K562 (cell line): ENCODE measurements around the gene DCAF11. TPM values are rescaled to one million over a fixed set of nuclear protein-coding genes. Genes with fewer than 3 reads are reported as not detected.

Experiments used
- BCOR ChIP-seq: fragments of 450-650 bp; IDR thresholded peaks from 2 replicates; pipeline ENCODE4 v1.6.1; 2016
- CBX5 ChIP-seq: IDR thresholded peaks from 2 replicates; pipeline ENCODE4 v1.6.1; 2014; ENCODE audit warnings: low read depth, borderline replicate concordance
- CHCHD3 ChIP-seq: fragments of 250-450 bp; sonication (Bioruptor Pico); IDR thresholded peaks from 2 replicates; pipeline ENCODE4 v2.1.2; 2022; ENCODE audit warnings: mild to moderate bottlenecking
- CHD4 ChIP-seq: fragments of 200-600 bp; sonication (generic); IDR thresholded peaks from 3 replicates; pipeline ENCODE4 v1.6.1; 2012; ENCODE audit warnings: low read depth, mild to moderate bottlenecking, mixed read lengths, low read length, inconsistent platforms; ENCODE audit not compliant: insufficient read depth, insufficient replicate concordance, poor library complexity, severe bottlenecking
- DMBX1 ChIP-seq: fragments of 250-450 bp; sonication (Bioruptor Pico); IDR thresholded peaks from 2 replicates; pipeline ENCODE4 v1.8.0; 2022; ENCODE audit warnings: inconsistent platforms, mild to moderate bottlenecking, moderate library complexity, borderline replicate concordance
- E2F4 ChIP-seq: sonication (generic); formaldehyde crosslinking; IDR thresholded peaks from 2 replicates; pipeline ENCODE4 v1.8.0; 2022; ENCODE audit warnings: mild to moderate bottlenecking, low read depth, missing genetic modification reagents
- FUS ChIP-seq: fragments of 200-400 bp; formaldehyde crosslinking; optimal IDR thresholded peaks from 2 replicates; pipeline ENCODE3; 2017; ENCODE audit warnings: low read depth, low read length
- HDAC8 ChIP-seq: fragments of 450-650 bp; IDR thresholded peaks from 2 replicates; pipeline ENCODE4 v1.6.1; 2016; ENCODE audit warnings: mild to moderate bottlenecking, missing genetic modification characterization, moderate library complexity, missing compliant biosample characterization
- JUNB ChIP-seq: fragments of 450-650 bp; formaldehyde crosslinking; conservative IDR thresholded peaks from 2 replicates; pipeline ENCODE4 v1.4.0; 2020; ENCODE audit warnings: mild to moderate bottlenecking
- KLF1 ChIP-seq: fragments of 450-650 bp; IDR thresholded peaks from 2 replicates; pipeline ENCODE4 v1.6.1; 2016; ENCODE audit warnings: missing genetic modification characterization, missing compliant biosample characterization
- MAX ChIP-seq: sonication (generic); formaldehyde crosslinking; IDR thresholded peaks from 2 replicates; pipeline ENCODE4 v1.9.0; 2022; ENCODE audit warnings: mild to moderate bottlenecking, missing genetic modification reagents
- PTRF ChIP-seq: fragments of 450-650 bp; IDR thresholded peaks from 2 replicates; pipeline ENCODE4 v1.6.1; 2016; ENCODE audit warnings: mild to moderate bottlenecking, missing genetic modification characterization, missing compliant biosample characterization
- RAD21 ChIP-seq, 2 experiments: fragments of 250-450 bp in 1 of 2; fragments of 450-650 bp in 1 of 2; sonication (Bioruptor Pico) in 1 of 2; formaldehyde crosslinking in 1 of 2; IDR thresholded peaks in 1 of 2; conservative IDR thresholded peaks in 1 of 2; 2 replicates each; pipeline versions ENCODE4 v1.4.0 to v1.8.0; 2020 to 2022; ENCODE audit warnings: mild to moderate bottlenecking in 2 of 2, moderate library complexity in 1 of 2
- SIN3A ChIP-seq, 2 experiments: fragments of 150-350 bp in 1 of 2; IDR thresholded peaks; 2 replicates each; pipeline ENCODE4 v1.6.1; 2011 to 2016; ENCODE audit warnings: borderline replicate concordance in 2 of 2, low read depth in 2 of 2, low read length in 2 of 2, mild to moderate bottlenecking in 2 of 2, moderate library complexity in 2 of 2; ENCODE audit not compliant: control insufficient read depth in 1 of 2
- SMARCB1 ChIP-seq: IDR thresholded peaks from 2 replicates; pipeline ENCODE4 v1.6.1; 2011; ENCODE audit warnings: improper control_type of control experiment, low read depth; ENCODE audit not compliant: insufficient read length
- SNAPC5 ChIP-seq: fragments of 250-450 bp; sonication (Bioruptor Pico); IDR thresholded peaks from 2 replicates; pipeline ENCODE4 v1.8.0; 2021; ENCODE audit warnings: moderate library complexity, mild to moderate bottlenecking, inconsistent platforms
- TEAD1 ChIP-seq, 2 experiments: fragments of 450-650 bp in 1 of 2; sonication (generic) in 1 of 2; formaldehyde crosslinking; IDR thresholded peaks; 2 replicates each; pipeline versions ENCODE4 v1.4.0 to v1.8.0; 2020 to 2022; ENCODE audit warnings: mild to moderate bottlenecking in 2 of 2, missing genetic modification reagents in 1 of 2
- ZBTB49 ChIP-seq: sonication (generic); formaldehyde crosslinking; IDR thresholded peaks from 2 replicates; pipeline ENCODE4 v1.8.0; 2022; ENCODE audit warnings: missing genetic modification reagents, mild to moderate bottlenecking, borderline replicate concordance
- ZNF121 ChIP-seq: sonication (generic); formaldehyde crosslinking; conservative IDR thresholded peaks from 2 replicates; pipeline ENCODE4 v1.8.0; 2022; ENCODE audit warnings: missing genetic modification reagents
- ZNF174 ChIP-seq: fragments of 250-450 bp; sonication (Bioruptor Pico); IDR thresholded peaks from 2 replicates; pipeline ENCODE4 v1.4.0; 2020; ENCODE audit warnings: mild to moderate bottlenecking
- ZNF398 ChIP-seq: fragments of 250-450 bp; sonication (Bioruptor Pico); IDR thresholded peaks from 2 replicates; pipeline ENCODE4 v1.8.0; 2021; ENCODE audit warnings: moderate library complexity, mild to moderate bottlenecking, inconsistent platforms
- polyA plus RNA-seq, 8 experiments: library from polyadenylated mRNA; depleted of rRNA in 4 of 8; stranded (reverse) in 5 of 8; unstranded in 3 of 8; fragments of >200 nt; fragmentation: Nextera tagmentation in 2 of 8; fragmentation: Illumina TruSeq in 1 of 8; extraction: Ambion mirVana in 2 of 8; extraction: Trizol in 1 of 8; gene quantifications; 2 replicates each; pipeline versions ENCODE4 v1.2.1 to v1.2.3, GENCODE V29; 2011 to 2014; ENCODE audit warnings: inconsistent platforms in 1 of 8, missing spikeins in 1 of 8
- total RNA-seq, 7 experiments: library from RNA; depleted of rRNA in 6 of 7; stranded (reverse); fragments of >200 nt in 6 of 7; fragmentation: Illumina TruSeq in 2 of 7; extraction: Trizol in 2 of 7; gene quantifications; 2 replicates each; pipeline versions ENCODE4 v1.2.1 to v1.2.3, GENCODE V29; 2011 to 2021; ENCODE audit warnings: low replicate concordance in 1 of 7

DCAF11 gene
- total and polyA plus RNA-seq, 9 of the 15 experiments (the other 6 are each of a cell fraction or from before 2014, with no cell fraction given) = 8.5 to 46.2 (median 36.4) TPM

- TF ChIP-seq CHCHD3 (CRISPR knock-in tag) = no peak
- no peak for TF ChIP-seq ZBTB49
- peak in 1 of 2 experiments; percentile 41; a peak in 1 of 4 replicates for TF ChIP-seq SIN3A (IDR thresholded peaks at IDR 0.05; ENCODE audit: borderline replicate concordance in 2 of 2, control insufficient read depth in 1 of 2, low read depth in 2 of 2, low read length in 2 of 2)
- no peak for TF ChIP-seq BCOR
- TF ChIP-seq FUS = no peak
- TF ChIP-seq E2F4 (CRISPR knock-in tag) = no peak
- TF ChIP-seq KLF1 (tag) = no peak
- no peak for TF ChIP-seq HDAC8 (tag)
- TF ChIP-seq SNAPC5 (CRISPR knock-in tag) = no peak
- TF ChIP-seq PTRF (tag) = no peak
- no peak for TF ChIP-seq JUNB (CRISPR knock-in tag)
- TF ChIP-seq ZNF398 = no peak
- no peak for TF ChIP-seq SMARCB1
- no peak for TF ChIP-seq ZNF174 (CRISPR knock-in tag)
- TF ChIP-seq TEAD1 (CRISPR knock-in tag; IDR thresholded peaks at IDR 0.05) = peak; percentile 33 to 41; a peak in 2 of 4 replicates
- TF ChIP-seq MAX (CRISPR knock-in tag) = peak; percentile 66
- 0 out of 2 replicates have a peak, but pooled peaks have one; percentile 52 for TF ChIP-seq DMBX1 (CRISPR knock-in tag)
- no peak for TF ChIP-seq ZNF121
- no peak for TF ChIP-seq CHD4
- peak; percentile 67 for TF ChIP-seq RAD21 (CRISPR knock-in tag; conservative IDR thresholded peaks at IDR 0.05 in 1 of 2, IDR thresholded peaks at IDR 0.05 in 1 of 2)
- no peak for TF ChIP-seq CBX5
Observed at GRCh38 chr14:24160850-24161804, 46.5 kb downstream of the DCAF11 start, which contains the start of gene IRF9 (continued).
